Activated naive CD8-positive, alpha-beta T cell treated with anti-CD3 and anti-CD28 coated beads, Interleukin-2, amount 50 U/mL, for 24 hours (primary cell): ENCODE measurements around the gene KIAA0586.
A peak's percentile ranks its signal among the peaks of the same experiment; 100 is the strongest.
"Not testable (repeated sequence)": the region's sequence is repeated elsewhere in the genome, so short reads cannot be mapped to it uniquely, and the experiment has no call there.

Experiments used
- ATAC-seq: fragments of 150-1000 bp; cut with Tn5 transposase; one replicate; pipeline ENCODE4 v1.10.0; 2021
- DNase-seq: peaks from one replicate; pipeline ENCODE4 v3.0.0; 2021
- H3K27ac Mint-ChIP-seq: one replicate; pipeline ENCODE4 v1.8.0; 2021; ENCODE audit warnings: mild to moderate bottlenecking, mixed read lengths
- H3K27me3 Mint-ChIP-seq: one replicate; pipeline ENCODE4 v1.8.0; 2021; ENCODE audit warnings: mixed read lengths
- H3K36me3 Mint-ChIP-seq: one replicate; pipeline ENCODE4 v1.8.0; 2021; ENCODE audit warnings: low read depth, mixed read lengths
- H3K4me1 Mint-ChIP-seq: one replicate; pipeline ENCODE4 v1.8.0; 2021; ENCODE audit warnings: mixed read lengths
- H3K4me3 Mint-ChIP-seq: one replicate; pipeline ENCODE4 v1.8.0; 2021; ENCODE audit warnings: mild to moderate bottlenecking, moderate library complexity, mixed read lengths
- H3K9me3 Mint-ChIP-seq: one replicate; pipeline ENCODE4 v1.8.0; 2021; ENCODE audit warnings: mixed read lengths

Gene KIAA0586

GRCh38 chr14:58428118-58428683 is 682 bp downstream of the KIAA0586 start:
- Mint-ChIP-seq H3K27me3 (peaks cover 3% of the 10 kb centered on the region), H3K9me3 (no peaks in the 10 kb centered on the region), H3K4me3 (peak overlapping the region; percentile 91), H3K36me3 (peaks cover 19% of the 10 kb centered on the region), H3K4me1 (peaks cover 53% of the 10 kb centered on the region), H3K27ac (peak overlapping the region; percentile 97)
- ATAC-seq: no peak
- DNase-seq: no peak

GRCh38 chr14:58430156-58430555 is 2.6 kb downstream of the KIAA0586 start:
- Mint-ChIP-seq H3K4me1 (peaks cover 39% of the 10 kb centered on the region), H3K36me3 (peaks cover 14% of the 10 kb centered on the region), H3K9me3 (no peaks in the 10 kb centered on the region), H3K4me3 (peak overlapping the region; percentile 40), H3K27ac (peak overlapping the region; percentile 74), H3K27me3 (peaks cover 3% of the 10 kb centered on the region)
- no peak for DNase-seq
- peak; percentile 65 for ATAC-seq

GRCh38 chr14:58439476-58439875 is 12.0 kb downstream of the KIAA0586 start:
- Mint-ChIP-seq H3K36me3 (peaks cover 17% of the 10 kb centered on the region), H3K9me3 (no peaks in the 10 kb centered on the region), H3K27me3 (no peaks in the 10 kb centered on the region), H3K4me1 (no peaks in the 10 kb centered on the region), H3K27ac (no peak overlapping the region), H3K4me3 (no peak overlapping the region)
- ATAC-seq (no peak), DNase-seq (no peak)

- Mint-ChIP-seq H3K4me1 (no peaks in the 10 kb centered on the region), H3K27ac (no peak overlapping the region), H3K36me3 (peaks cover 11% of the 10 kb centered on the region), H3K27me3 (no peaks in the 10 kb centered on the region), H3K4me3 (no peak overlapping the region), H3K9me3 (no peaks in the 10 kb centered on the region)
- DNase-seq (no peak), ATAC-seq (no peak)
These were observed 17.1 kb downstream of the KIAA0586 start for GRCh38 chr14:58444627-58445026.

- Mint-ChIP-seq H3K4me1 (no peaks in the 10 kb centered on the region), H3K36me3 (peaks cover 30% of the 10 kb centered on the region), H3K27me3 (no peaks in the 10 kb centered on the region), H3K27ac (no peak overlapping the region), H3K4me3 (no peak overlapping the region), H3K9me3 (no peaks in the 10 kb centered on the region)
- DNase-seq (no peak), ATAC-seq (no peak)
These were observed 28.2 kb downstream of the KIAA0586 start for GRCh38 chr14:58455593-58456265.

GRCh38 chr14:58460772-58461171 is 33.3 kb downstream of the KIAA0586 start:
- Mint-ChIP-seq H3K9me3 (no peaks in the 10 kb centered on the region), H3K36me3 (peaks cover 28% of the 10 kb centered on the region), H3K4me1 (no peaks in the 10 kb centered on the region), H3K27me3 (no peaks in the 10 kb centered on the region), H3K4me3 (no peak overlapping the region), H3K27ac (no peak overlapping the region)
- ATAC-seq (no peak), DNase-seq (no peak)

GRCh38 chr14:58463147-58463546 is 35.6 kb downstream of the KIAA0586 start:
- DNase-seq (no peak), ATAC-seq (no peak)
- no peaks in the 10 kb centered on the region for H3K27me3 Mint-ChIP-seq
- no peaks in the 10 kb centered on the region for H3K4me1 Mint-ChIP-seq
- H3K9me3 Mint-ChIP-seq: no peaks in the 10 kb centered on the region
- H3K36me3 Mint-ChIP-seq: peaks cover 26% of the 10 kb centered on the region
- no peak overlapping the region for H3K27ac Mint-ChIP-seq
- no peak overlapping the region for H3K4me3 Mint-ChIP-seq

GRCh38 chr14:58464652-58465051 is 37.1 kb downstream of the KIAA0586 start:
- no peak overlapping the region for H3K4me3 Mint-ChIP-seq
- ATAC-seq (no peak), DNase-seq (no peak)
- H3K9me3 Mint-ChIP-seq: no peaks in the 10 kb centered on the region
- no peaks in the 10 kb centered on the region for H3K4me1 Mint-ChIP-seq
- H3K36me3 Mint-ChIP-seq: peaks cover 29% of the 10 kb centered on the region
- no peaks in the 10 kb centered on the region for H3K27me3 Mint-ChIP-seq
- H3K27ac Mint-ChIP-seq: no peak overlapping the region

- Mint-ChIP-seq H3K27me3 (no peaks in the 10 kb centered on the region), H3K36me3 (peaks cover 27% of the 10 kb centered on the region), H3K9me3 (no peaks in the 10 kb centered on the region), H3K27ac (no peak overlapping the region), H3K4me1 (no peaks in the 10 kb centered on the region), H3K4me3 (no peak overlapping the region)
- ATAC-seq: no peak
- no peak for DNase-seq
These were observed 37.9 kb downstream of the KIAA0586 start for GRCh38 chr14:58465421-58465820.

- no peak for DNase-seq
- H3K9me3 Mint-ChIP-seq: no peaks in the 10 kb centered on the region
- H3K27me3 Mint-ChIP-seq: no peaks in the 10 kb centered on the region
- H3K27ac Mint-ChIP-seq: no peak overlapping the region
- peaks cover 24% of the 10 kb centered on the region for H3K36me3 Mint-ChIP-seq
- no peaks in the 10 kb centered on the region for H3K4me1 Mint-ChIP-seq
- H3K4me3 Mint-ChIP-seq: no peak overlapping the region
- ATAC-seq: no peak
These were observed 38.9 kb downstream of the KIAA0586 start for GRCh38 chr14:58466459-58466858.

GRCh38 chr14:58467575-58467974 is 40.1 kb downstream of the KIAA0586 start:
- Mint-ChIP-seq H3K36me3 (peaks cover 24% of the 10 kb centered on the region), H3K9me3 (no peaks in the 10 kb centered on the region), H3K4me1 (no peaks in the 10 kb centered on the region), H3K27ac (no peak overlapping the region), H3K27me3 (no peaks in the 10 kb centered on the region), H3K4me3 (no peak overlapping the region)
- no peak for ATAC-seq
- no peak for DNase-seq

- ATAC-seq: no peak
- Mint-ChIP-seq H3K4me3 (no peak overlapping the region), H3K9me3 (no peaks in the 10 kb centered on the region), H3K4me1 (no peaks in the 10 kb centered on the region), H3K27ac (no peak overlapping the region), H3K36me3 (peaks cover 20% of the 10 kb centered on the region), H3K27me3 (no peaks in the 10 kb centered on the region)
- DNase-seq: no peak
These were observed 41.8 kb downstream of the KIAA0586 start for GRCh38 chr14:58469309-58469708.

- no peak for ATAC-seq
- no peaks in the 10 kb centered on the region for H3K4me1 Mint-ChIP-seq
- no peak for DNase-seq
These were observed 48.8 kb downstream of the KIAA0586 start for GRCh38 chr14:58476320-58476719.

GRCh38 chr14:58477653-58478052 is 50.1 kb downstream of the KIAA0586 start:
- H3K27me3 Mint-ChIP-seq: no peaks in the 10 kb centered on the region
- H3K4me3 Mint-ChIP-seq: no peak overlapping the region
- peaks cover 7% of the 10 kb centered on the region for H3K36me3 Mint-ChIP-seq
- no peak overlapping the region for H3K27ac Mint-ChIP-seq
- DNase-seq: no peak
- no peaks in the 10 kb centered on the region for H3K4me1 Mint-ChIP-seq
- no peaks in the 10 kb centered on the region for H3K9me3 Mint-ChIP-seq
- ATAC-seq: no peak

More at GRCh38 chr14:58476320-58476719, 48.8 kb downstream of the KIAA0586 start:
- Mint-ChIP-seq H3K27me3 (no peaks in the 10 kb centered on the region), H3K9me3 (no peaks in the 10 kb centered on the region), H3K27ac (no peak overlapping the region), H3K4me3 (no peak overlapping the region), H3K36me3 (peaks cover 10% of the 10 kb centered on the region)

GRCh38 chr14:58478329-58478728 is 50.8 kb downstream of the KIAA0586 start:
- not testable (repeated sequence) for H3K27me3 Mint-ChIP-seq, ATAC-seq, H3K36me3 Mint-ChIP-seq

More at GRCh38 chr14:58478329-58478728, 50.8 kb downstream of the KIAA0586 start:
- H3K9me3 Mint-ChIP-seq, H3K4me3 Mint-ChIP-seq, H3K27ac Mint-ChIP-seq, DNase-seq, H3K4me1 Mint-ChIP-seq: not testable (repeated sequence)
